Glutamatergic neuron (in vitro differentiated cells): Measurements from ENCODE around the gene ALDH1B1. TPM values are rescaled to one million over a fixed set of nuclear protein-coding genes. Genes with fewer than 3 reads are reported as not detected.

Source experiments
- DNase-seq: peaks from one replicate; pipeline ENCODE4 v3.0.0; 2022
- H3K27ac Mint-ChIP-seq: one replicate; pipeline ENCODE4 v1.8.0; 2020; ENCODE audit warnings: mild to moderate bottlenecking, mixed read lengths, inconsistent platforms; ENCODE audit not compliant: unreplicated experiment
- H3K27me3 Mint-ChIP-seq: one replicate; pipeline ENCODE4 v1.8.0; 2020; ENCODE audit warnings: mild to moderate bottlenecking, moderate library complexity, mixed read lengths, inconsistent platforms; ENCODE audit not compliant: unreplicated experiment
- H3K36me3 Mint-ChIP-seq: one replicate; pipeline ENCODE4 v1.8.0; 2020; ENCODE audit warnings: mild to moderate bottlenecking, mixed read lengths, inconsistent platforms; ENCODE audit not compliant: unreplicated experiment
- H3K4me1 Mint-ChIP-seq: one replicate; pipeline ENCODE4 v1.8.0; 2020; ENCODE audit warnings: mild to moderate bottlenecking, low read depth, mixed read lengths, inconsistent platforms; ENCODE audit not compliant: unreplicated experiment
- H3K4me3 Mint-ChIP-seq: one replicate; pipeline ENCODE4 v1.8.0; 2020; ENCODE audit warnings: mild to moderate bottlenecking, mixed read lengths, inconsistent platforms; ENCODE audit not compliant: unreplicated experiment
- H3K9me3 Mint-ChIP-seq: one replicate; pipeline ENCODE4 v1.8.0; 2020; ENCODE audit warnings: mild to moderate bottlenecking, moderate library complexity, mixed read lengths, inconsistent platforms; ENCODE audit not compliant: unreplicated experiment
- CTCF ChIP-seq: fragments of 200-600 bp; sonication (generic); IDR thresholded peaks from one replicate; pipeline ENCODE4 v1.5.0; 2021; ENCODE audit not compliant: partially characterized antibody, unreplicated experiment
- total RNA-seq: library from RNA; stranded (reverse); fragmentation: NEBNext Ultra II Directional; extraction: Animal tissue kit (Norgen Biotek cat#: 25700); gene quantifications from one replicate; pipeline ENCODE4 v1.2.1, GENCODE V29; 2021; ENCODE audit not compliant: unreplicated experiment

ALDH1B1 gene
- total RNA-seq, 1 donor from 2014 or later: 15.3 TPM

GRCh38 chr9:38439916-38440301, 47.4 kb downstream of the ALDH1B1 start:
- no peaks in the 10 kb centered on the region for H3K4me1 Mint-ChIP-seq
- H3K27me3 Mint-ChIP-seq: no peaks in the 10 kb centered on the region
- H3K27ac Mint-ChIP-seq: no peak overlapping the region
- no peaks in the 10 kb centered on the region for H3K9me3 Mint-ChIP-seq
- no peak overlapping the region for H3K4me3 Mint-ChIP-seq
- DNase-seq: no peak
- peaks cover 30% of the 10 kb centered on the region for H3K36me3 Mint-ChIP-seq
- TF ChIP-seq CTCF: no peak

GRCh38 chr9:38440516-38440915, 48.0 kb downstream of the ALDH1B1 start:
- H3K4me1 Mint-ChIP-seq: no peaks in the 10 kb centered on the region

GRCh38 chr9:38441347-38442085, 49.0 kb downstream of the ALDH1B1 start:
- peaks cover 2% of the 10 kb centered on the region for H3K27me3 Mint-ChIP-seq
- peaks cover 26% of the 10 kb centered on the region for H3K36me3 Mint-ChIP-seq
- no peaks in the 10 kb centered on the region for H3K4me1 Mint-ChIP-seq
- no peak overlapping the region for H3K27ac Mint-ChIP-seq
- no peak for TF ChIP-seq CTCF
- H3K4me3 Mint-ChIP-seq: no peak overlapping the region
- DNase-seq: no peak
- H3K9me3 Mint-ChIP-seq: no peaks in the 10 kb centered on the region

More at GRCh38 chr9:38440516-38440915, 48.0 kb downstream of the ALDH1B1 start:
- H3K27me3 Mint-ChIP-seq: no peaks in the 10 kb centered on the region
- no peak overlapping the region for H3K27ac Mint-ChIP-seq
- DNase-seq: no peak
- H3K9me3 Mint-ChIP-seq: no peaks in the 10 kb centered on the region
- no peak overlapping the region for H3K4me3 Mint-ChIP-seq
- TF ChIP-seq CTCF: no peak
- H3K36me3 Mint-ChIP-seq: peaks cover 28% of the 10 kb centered on the region

GRCh38 chr9:38442473-38443096, 50.1 kb downstream of the ALDH1B1 start:
- TF ChIP-seq CTCF: no peak
- DNase-seq: no peak
- no peak overlapping the region for H3K4me3 Mint-ChIP-seq
- no peak overlapping the region for H3K27ac Mint-ChIP-seq
- H3K4me1 Mint-ChIP-seq: no peaks in the 10 kb centered on the region
- H3K36me3 Mint-ChIP-seq: peaks cover 18% of the 10 kb centered on the region
- no peaks in the 10 kb centered on the region for H3K9me3 Mint-ChIP-seq
- peaks cover 2% of the 10 kb centered on the region for H3K27me3 Mint-ChIP-seq

- Mint-ChIP-seq H3K4me3 (no peak overlapping the region), H3K27me3 (peaks cover 2% of the 10 kb centered on the region), H3K4me1 (no peaks in the 10 kb centered on the region), H3K9me3 (no peaks in the 10 kb centered on the region), H3K27ac (no peak overlapping the region), H3K36me3 (peaks cover 13% of the 10 kb centered on the region)
- TF ChIP-seq CTCF: no peak
- no peak for DNase-seq
Measured at GRCh38 chr9:38443181-38443580, 50.7 kb downstream of the ALDH1B1 start.
